Fibroblast of mammary gland (primary cell): ENCODE results near the gene PPM1D.

Source experiments
- DNase-seq: peaks from one replicate; pipeline ENCODE4 v3.0.0-alpha.2; 2010; ENCODE audit warnings: low read depth
- H3K4me3 ChIP-seq: 2 replicates; pipeline ENCODE4 v1.5.1; 2011; ENCODE audit warnings: low read depth, mild to moderate bottlenecking, low read length, moderate library complexity; ENCODE audit not compliant: control insufficient read depth
- TF ChIP-seq, protein P1 (sequence below): conservative IDR thresholded peaks from 2 replicates; pipeline ENCODE4 v1.5.1; 2011; ENCODE audit warnings: low read depth, low read length, inconsistent platforms; ENCODE audit not compliant: control insufficient read depth, insufficient read depth

PPM1D gene

DNA sequence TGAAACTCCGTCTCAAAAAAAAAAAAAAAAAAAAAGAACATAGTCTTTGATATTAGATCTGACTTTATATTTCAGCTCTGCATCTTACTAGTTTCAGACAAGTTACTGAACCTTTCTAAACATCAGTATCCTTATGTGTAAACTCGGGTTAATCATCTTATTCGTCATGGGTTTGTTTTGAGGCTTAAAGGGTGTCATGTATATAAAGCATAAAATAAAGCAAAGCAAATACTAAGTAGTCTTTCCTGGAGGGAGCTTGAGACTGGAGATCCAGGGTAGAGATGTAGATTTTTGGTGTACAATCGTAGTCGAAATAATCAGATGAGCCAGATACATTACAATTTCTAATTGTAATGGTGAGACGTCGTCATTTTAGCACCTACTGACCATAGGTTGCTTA, 85.4 kb downstream of the PPM1D start:
- DNase-seq = no peak
- TF ChIP-seq, protein P1, sequence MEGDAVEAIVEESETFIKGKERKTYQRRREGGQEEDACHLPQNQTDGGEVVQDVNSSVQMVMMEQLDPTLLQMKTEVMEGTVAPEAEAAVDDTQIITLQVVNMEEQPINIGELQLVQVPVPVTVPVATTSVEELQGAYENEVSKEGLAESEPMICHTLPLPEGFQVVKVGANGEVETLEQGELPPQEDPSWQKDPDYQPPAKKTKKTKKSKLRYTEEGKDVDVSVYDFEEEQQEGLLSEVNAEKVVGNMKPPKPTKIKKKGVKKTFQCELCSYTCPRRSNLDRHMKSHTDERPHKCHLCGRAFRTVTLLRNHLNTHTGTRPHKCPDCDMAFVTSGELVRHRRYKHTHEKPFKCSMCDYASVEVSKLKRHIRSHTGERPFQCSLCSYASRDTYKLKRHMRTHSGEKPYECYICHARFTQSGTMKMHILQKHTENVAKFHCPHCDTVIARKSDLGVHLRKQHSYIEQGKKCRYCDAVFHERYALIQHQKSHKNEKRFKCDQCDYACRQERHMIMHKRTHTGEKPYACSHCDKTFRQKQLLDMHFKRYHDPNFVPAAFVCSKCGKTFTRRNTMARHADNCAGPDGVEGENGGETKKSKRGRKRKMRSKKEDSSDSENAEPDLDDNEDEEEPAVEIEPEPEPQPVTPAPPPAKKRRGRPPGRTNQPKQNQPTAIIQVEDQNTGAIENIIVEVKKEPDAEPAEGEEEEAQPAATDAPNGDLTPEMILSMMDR = no peak
- no peak overlapping the region for H3K4me3 ChIP-seq

DNA sequence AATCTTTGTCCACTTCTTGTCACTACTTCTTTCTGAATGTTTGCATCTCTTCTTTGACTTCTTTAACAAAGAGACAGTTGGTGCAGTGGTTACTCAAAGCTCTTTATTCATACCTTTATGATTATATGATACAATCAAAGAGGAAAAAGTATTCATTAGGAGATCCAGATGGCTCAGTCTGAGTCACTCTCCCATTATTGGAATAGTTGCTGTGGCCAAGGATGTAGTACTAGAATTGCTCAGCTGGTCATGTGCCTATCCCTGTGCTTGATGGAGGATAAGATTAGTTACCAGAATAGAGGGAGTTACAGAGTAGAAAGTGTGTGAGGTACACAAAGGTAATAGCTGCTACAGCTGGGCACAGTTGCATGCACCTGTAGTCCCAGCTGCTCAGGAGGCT, 96.0 kb downstream of the PPM1D start:
- TF ChIP-seq, protein P1 = no peak
- peak; percentile 52 for DNase-seq
- H3K4me3 ChIP-seq = no peak overlapping the region

DNA sequence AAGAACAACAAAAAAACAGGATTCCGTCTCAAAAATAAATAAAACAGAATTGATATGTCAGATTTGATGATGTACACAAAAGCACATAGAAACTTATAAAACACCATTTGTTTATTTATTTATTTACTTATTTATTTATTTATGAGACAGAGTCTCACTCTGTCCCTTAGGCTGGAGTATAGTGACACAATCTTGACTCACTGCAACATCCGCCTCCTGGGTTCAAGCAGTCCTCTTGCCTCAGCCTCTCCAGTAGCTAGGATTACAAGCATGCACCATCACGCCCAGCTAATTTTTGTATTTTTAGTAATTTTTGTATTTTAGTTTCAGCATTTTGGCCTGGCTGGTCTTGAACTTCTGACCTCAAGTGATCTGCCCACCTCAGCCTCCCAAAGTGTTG, 99.1 kb downstream of the PPM1D start:
- TF ChIP-seq, protein P1 = no peak
- no peak overlapping the region for H3K4me3 ChIP-seq
- DNase-seq = no peak

DNA sequence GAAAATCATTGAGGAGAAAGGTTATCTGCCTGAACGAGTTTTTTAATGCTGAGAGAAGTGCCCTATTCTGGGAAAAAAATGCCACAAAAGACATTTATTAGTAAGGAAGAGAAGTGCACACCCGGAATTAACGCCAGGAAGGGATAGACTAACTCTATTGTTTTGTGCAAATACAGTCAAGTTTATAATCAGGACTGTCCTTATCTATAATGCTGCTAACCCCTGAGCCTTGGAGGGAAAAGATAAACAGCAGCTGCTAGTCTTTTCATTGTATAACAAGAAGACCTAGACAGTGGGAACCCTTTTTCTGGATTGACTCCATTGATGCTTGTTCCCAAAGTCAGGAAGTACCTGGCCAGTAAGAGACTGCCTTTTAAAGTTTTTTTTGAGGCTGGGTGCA, 104.2 kb downstream of the PPM1D start:
- TF ChIP-seq, protein P1 = no peak
- DNase-seq = no peak
- no peak overlapping the region for H3K4me3 ChIP-seq

DNA sequence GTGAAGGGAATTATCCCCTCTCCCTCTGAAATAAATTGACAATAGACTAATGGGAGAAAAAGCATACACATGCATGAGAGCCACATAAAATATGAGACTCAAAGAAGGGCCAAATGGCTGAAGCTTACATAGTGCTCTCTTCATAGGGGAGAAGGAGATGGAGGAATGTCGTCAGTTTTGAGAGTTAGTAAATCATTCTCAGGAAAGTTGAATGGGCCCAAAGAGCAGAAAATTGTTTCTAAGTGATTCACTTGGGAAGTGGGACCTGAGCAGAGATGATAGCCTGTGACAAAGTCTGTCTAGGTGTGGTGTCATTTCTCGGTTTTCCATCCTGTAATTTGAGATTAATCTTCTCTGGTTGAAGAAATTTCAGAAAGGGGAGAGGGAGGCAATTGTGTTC, 112.7 kb downstream of the PPM1D start:
- TF ChIP-seq, protein P1 = no peak
- no peak overlapping the region for H3K4me3 ChIP-seq
- no peak for DNase-seq

DNA sequence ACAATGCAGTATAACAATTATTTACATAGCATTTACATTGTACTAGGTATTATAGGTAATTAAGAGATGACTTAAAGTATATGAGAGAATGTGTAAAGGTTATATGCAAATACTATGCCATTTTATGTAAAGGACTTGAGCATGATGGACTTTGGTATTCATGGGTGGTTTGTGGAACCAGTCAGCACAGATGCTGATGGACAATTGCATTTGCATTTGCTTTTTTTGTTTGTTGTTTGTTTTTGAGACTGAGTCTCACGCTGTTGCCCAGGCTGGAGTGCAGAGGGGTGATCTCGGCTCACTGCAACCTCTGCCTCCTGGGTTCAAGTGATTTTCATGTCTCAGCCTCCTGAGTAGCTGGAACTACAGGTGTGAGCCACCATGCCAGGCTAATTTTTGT, 113.6 kb downstream of the PPM1D start:
- no peak for DNase-seq
- TF ChIP-seq, protein P1 = no peak
- H3K4me3 ChIP-seq = no peak overlapping the region
